ENCODE data around the gene ANGPTL2.

Gene ANGPTL2

DNA sequence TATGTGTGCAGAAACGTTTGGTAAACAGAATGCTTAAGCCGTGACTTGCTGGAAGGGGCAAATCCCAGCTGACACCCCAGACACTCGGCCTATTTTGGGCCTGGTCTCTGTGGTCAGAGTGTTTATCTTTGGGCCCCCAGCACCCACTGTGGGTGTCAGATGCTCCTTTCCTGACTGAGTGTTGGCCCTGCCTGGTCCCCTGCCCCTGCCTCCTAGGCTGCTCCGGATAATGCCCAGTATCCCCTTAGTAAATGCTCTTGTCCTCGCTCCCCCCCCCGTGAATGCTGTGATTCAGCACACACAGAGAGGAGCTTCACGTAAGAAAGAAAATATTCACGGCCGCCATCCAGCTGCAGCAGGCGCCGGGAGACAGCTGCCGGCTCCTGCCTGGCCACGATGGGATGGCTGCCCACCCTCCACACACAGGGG is 11.3 kb upstream of the ANGPTL2 start:
- no peak for TF ChIP-seq BACH2 (CRISPR knock-in tag; IDR thresholded peaks at IDR 0.05; ENCODE audit: borderline replicate concordance)
- ATAC-seq, result peak; percentile 53

GRCh38 chr9:127132921-127133647 is 10.6 kb upstream of the ANGPTL2 start:
- TF ChIP-seq ZFP3 (CRISPR knock-in tag; IDR thresholded peaks at IDR 0.05) (no peak), TSHZ2 (CRISPR knock-in tag; IDR thresholded peaks at IDR 0.05) (no peak), OSR1 (CRISPR knock-in tag; IDR thresholded peaks at IDR 0.05) (no peak), TCF4 (CRISPR knock-in tag; IDR thresholded peaks at IDR 0.05; ENCODE audit: borderline replicate concordance) (no peak), PPARA (CRISPR knock-in tag; IDR thresholded peaks at IDR 0.05; ENCODE audit: borderline replicate concordance) (no peak), PATZ1 (CRISPR knock-in tag; IDR thresholded peaks at IDR 0.05; ENCODE audit: borderline replicate concordance) (no peak), ZC3H10 (CRISPR knock-in tag; IDR thresholded peaks at IDR 0.05) (no peak), TOX (CRISPR knock-in tag; IDR thresholded peaks at IDR 0.05; ENCODE audit: borderline replicate concordance) (no peak), RARB (CRISPR knock-in tag; IDR thresholded peaks at IDR 0.05) (no peak), ZFP30 (CRISPR knock-in tag; IDR thresholded peaks at IDR 0.05) (no peak), ISL1 (CRISPR knock-in tag; IDR thresholded peaks at IDR 0.05) (no peak)
- ATAC-seq, result peak; percentile 42

- no peak for ATAC-seq
- no peak for TF ChIP-seq CREB5 (CRISPR knock-in tag; IDR thresholded peaks at IDR 0.05; ENCODE audit: low read depth)
- no peak for TF ChIP-seq ZNF565 (CRISPR knock-in tag; conservative IDR thresholded peaks at IDR 0.05; ENCODE audit: low read depth)
- no peak for TF ChIP-seq ARNTL (CRISPR knock-in tag; IDR thresholded peaks at IDR 0.05; ENCODE audit: borderline replicate concordance, low read depth)
- TF ChIP-seq TSHZ2 (CRISPR knock-in tag; IDR thresholded peaks at IDR 0.05), result no peak
- TF ChIP-seq GLIS3 (CRISPR knock-in tag; IDR thresholded peaks at IDR 0.05), result no peak
- no peak for TF ChIP-seq CSDC2 (CRISPR knock-in tag; IDR thresholded peaks at IDR 0.05)
- no peak for TF ChIP-seq ZFP3 (CRISPR knock-in tag; IDR thresholded peaks at IDR 0.05)
Measured at GRCh38 chr9:127132375-127132774, 9.9 kb upstream of the ANGPTL2 start.

GRCh38 chr9:127131871-127132270 is 9.4 kb upstream of the ANGPTL2 start:
- TF ChIP-seq CSDC2 (CRISPR knock-in tag; IDR thresholded peaks at IDR 0.05) (no peak), ISL1 (CRISPR knock-in tag; IDR thresholded peaks at IDR 0.05) (no peak), ZC3H10 (CRISPR knock-in tag; IDR thresholded peaks at IDR 0.05) (no peak), GLIS3 (CRISPR knock-in tag; IDR thresholded peaks at IDR 0.05) (no peak), TOX (CRISPR knock-in tag; IDR thresholded peaks at IDR 0.05; ENCODE audit: borderline replicate concordance) (no peak), ZNF565 (CRISPR knock-in tag; conservative IDR thresholded peaks at IDR 0.05; ENCODE audit: low read depth) (no peak), RARB (CRISPR knock-in tag; IDR thresholded peaks at IDR 0.05) (no peak), ZFP30 (CRISPR knock-in tag; IDR thresholded peaks at IDR 0.05) (no peak), TCF4 (CRISPR knock-in tag; IDR thresholded peaks at IDR 0.05; ENCODE audit: borderline replicate concordance) (no peak)
- ATAC-seq, result peak; percentile 43
